HG03159 (cell line): Measurements from ENCODE around the gene NKD2.
"Not testable (repeated sequence)": the region's sequence is repeated elsewhere in the genome, so short reads cannot be mapped to it uniquely, and the experiment has no call there.

Experiments used
- ATAC-seq: cut with Tn5 transposase; IDR thresholded peaks from one replicate; pipeline ENCODE4 v1.9.1; 2021; ENCODE audit warnings: mild to moderate bottlenecking, moderate library complexity; ENCODE audit not compliant: unreplicated experiment

The NKD2 gene

DNA sequence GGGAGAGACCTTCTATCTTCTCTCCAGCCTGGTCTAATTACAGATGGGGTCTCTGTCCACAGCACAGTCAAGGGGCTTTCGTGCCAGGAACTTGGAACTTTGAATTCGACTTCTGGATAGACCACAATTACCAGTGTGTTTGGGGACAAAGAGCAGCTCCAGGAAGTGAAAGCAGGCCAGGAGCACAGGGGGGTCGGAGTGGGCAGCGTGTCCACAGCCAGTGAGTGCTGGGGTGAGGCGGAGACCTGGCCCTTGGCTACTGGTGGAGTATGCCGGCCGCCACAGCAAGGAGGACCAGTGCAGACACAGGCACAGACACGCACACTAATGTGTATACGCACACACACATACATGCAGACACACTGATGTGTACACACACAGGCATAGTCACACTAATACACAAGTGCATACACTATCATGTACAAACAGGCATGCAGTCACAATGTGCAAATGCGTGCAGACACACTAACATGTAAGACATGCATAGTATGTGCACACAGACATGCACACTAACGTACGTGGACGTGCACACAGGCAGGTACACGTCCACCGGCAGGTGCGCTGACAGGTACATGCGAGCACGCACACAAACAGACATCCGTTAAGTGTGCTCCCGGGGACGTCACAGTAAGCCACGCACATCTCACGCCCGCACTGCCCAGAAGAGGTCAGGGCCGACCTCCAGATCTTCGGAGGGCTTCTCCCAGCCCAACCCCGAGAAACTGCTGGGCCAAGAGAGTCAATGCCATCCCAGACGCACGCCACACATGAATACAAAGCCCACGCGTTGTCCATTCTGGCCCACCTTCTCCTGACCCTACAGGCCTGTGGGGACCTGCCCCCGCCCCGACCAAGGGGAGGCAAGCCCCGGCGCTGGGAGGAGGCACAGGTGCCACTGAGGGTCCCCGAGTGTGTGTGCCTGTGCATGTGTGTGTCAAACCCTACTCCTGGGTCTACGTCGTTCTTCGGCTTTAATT, 46.5 kb downstream of the NKD2 start:
- ATAC-seq = no peak

DNA sequence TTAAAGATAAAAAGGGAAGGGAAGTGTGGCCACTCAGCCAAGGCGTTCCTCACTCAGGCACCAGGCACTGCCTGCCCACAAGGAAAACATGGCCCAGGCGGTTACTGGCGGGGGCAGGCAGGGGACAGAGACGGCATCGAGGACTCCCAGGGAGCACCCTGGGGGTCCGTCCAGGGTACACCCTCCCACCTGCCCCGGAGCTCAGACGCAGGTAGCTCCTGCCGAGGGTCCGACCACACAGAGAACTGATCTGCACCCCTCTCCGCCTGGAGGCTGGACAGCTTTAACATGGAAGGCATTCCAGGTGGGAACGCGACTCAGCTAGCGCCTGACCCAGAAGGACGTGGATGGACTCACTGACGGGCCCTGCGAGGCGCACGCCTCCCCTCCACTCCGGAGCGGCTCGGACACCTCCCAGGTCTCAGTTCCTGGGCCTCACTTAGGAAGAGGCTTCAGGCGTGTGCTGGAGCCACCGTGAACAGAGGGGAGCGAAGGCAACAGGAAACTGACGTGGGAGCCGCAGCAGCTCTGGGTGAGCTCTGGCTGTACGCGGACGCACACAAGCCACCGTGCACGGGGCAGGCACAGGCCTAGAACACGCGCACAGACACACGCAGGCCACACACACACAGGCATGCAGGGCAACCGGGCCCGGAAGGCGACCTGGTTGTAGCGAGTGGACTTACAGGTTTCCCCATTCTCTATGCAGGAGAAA, 47.5 kb downstream of the NKD2 start:
- ATAC-seq = no peak

DNA sequence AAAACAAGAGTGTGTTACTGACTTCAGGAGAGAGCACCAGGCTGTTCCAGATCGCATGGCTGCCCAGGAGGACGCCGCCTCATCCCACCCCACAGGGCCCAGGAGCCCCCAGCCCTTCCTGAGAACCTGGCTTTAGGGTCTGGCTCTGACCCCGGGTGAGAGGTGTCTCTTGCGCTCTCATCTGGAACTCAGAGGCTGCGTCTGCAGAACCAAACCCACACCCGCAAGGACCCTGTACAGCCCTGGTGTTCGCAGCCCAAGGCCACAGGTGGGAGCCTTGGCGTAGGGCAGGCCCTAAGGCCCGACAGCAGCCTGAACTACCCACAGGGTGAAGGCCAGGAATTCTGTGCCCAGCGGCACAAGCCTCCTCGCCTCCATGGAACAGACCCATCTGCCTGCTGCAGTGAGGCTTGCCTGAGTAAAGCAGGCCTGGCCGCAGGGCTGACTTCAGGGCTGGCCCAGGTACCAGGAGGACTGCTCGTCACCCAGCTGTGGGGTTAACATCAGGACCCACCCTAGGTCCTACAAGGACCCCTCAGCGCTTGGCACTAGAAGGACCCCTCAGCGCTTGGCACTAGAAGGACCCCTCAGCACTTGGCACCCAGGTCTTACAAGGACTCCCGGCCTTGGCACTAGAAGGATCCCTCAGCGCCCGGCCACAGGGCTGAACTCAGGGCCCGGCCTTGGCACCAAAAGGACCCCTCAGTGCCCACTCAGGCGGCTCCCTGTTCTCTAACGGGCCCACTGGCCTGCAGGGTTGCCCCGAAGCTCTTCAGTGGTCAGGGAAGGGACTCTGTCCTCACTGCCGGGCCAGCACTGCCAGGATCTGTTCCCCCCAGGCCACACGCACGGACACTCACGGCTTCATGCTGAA, 48.2 kb downstream of the NKD2 start:
- ATAC-seq = no peak

DNA sequence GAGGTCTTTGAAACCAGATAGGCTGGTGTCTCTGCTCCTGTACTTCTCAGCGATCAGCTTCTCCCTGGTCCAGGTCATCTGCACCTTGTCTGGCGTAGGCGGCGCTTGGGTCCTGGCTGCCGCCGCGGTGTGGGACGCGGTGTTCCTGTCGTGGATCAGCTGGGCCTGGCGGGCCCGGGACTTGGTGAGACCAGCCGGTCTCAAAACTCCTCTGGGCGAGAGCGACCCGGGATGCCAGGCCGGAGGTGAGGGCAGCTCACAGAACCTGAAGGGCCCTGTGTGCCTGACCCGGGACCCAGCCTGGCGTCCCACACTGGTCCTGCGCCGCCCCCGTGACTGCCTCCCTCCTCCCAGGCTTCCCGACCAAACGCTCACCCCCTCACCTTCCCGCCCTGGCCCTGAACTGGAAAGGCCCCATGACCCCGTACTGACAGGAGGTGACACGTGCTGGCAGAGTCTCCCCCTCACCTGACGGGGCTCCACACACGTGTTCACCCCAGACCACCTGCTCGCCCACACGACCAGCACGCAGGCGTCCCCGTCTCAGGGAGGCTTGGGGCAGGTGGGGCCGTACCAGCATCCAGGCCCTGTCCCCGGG, 49.0 kb downstream of the NKD2 start:
- ATAC-seq = no peak

DNA sequence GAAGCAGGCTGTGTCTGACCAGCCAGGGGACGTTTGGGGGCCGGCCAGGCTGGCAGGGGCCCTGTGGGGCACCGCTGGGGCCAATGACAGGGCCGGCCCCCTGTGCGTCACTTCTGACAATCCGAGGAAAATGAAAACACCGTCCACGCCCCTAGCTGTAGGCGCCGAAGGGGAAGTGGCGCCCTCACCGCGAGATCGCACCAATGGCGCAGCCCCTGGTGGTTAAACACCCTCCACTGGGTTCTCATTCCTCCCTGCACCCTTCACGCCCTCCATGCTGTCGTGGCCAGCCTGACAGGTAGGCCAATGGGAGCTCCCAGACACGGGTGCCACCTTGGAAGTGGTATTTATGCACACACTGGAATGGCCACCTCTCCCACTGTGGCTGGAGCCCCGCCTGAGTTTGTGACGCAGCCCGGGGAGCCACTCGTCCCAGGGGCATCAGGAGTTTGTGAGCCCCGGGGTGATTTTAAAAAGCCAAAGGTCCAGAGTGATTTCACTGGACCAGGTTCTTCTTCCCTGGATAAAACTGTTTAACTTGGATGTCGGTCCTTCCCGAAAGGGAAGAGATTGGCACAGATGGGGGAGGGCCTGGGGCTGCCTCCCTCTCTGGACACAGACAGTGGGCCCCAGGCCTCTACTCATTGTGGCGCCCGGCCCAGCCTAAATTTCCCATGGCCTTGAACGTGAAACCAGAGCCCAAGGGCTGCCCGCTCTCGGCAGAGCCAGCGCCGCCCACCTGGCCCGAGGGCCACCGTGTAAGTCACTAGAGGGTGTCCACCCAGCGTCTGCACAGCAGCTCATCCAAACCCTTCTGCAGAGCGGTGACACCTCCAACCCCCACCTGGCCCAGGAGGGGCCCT, 49.7 kb downstream of the NKD2 start:
- no peak for ATAC-seq

DNA sequence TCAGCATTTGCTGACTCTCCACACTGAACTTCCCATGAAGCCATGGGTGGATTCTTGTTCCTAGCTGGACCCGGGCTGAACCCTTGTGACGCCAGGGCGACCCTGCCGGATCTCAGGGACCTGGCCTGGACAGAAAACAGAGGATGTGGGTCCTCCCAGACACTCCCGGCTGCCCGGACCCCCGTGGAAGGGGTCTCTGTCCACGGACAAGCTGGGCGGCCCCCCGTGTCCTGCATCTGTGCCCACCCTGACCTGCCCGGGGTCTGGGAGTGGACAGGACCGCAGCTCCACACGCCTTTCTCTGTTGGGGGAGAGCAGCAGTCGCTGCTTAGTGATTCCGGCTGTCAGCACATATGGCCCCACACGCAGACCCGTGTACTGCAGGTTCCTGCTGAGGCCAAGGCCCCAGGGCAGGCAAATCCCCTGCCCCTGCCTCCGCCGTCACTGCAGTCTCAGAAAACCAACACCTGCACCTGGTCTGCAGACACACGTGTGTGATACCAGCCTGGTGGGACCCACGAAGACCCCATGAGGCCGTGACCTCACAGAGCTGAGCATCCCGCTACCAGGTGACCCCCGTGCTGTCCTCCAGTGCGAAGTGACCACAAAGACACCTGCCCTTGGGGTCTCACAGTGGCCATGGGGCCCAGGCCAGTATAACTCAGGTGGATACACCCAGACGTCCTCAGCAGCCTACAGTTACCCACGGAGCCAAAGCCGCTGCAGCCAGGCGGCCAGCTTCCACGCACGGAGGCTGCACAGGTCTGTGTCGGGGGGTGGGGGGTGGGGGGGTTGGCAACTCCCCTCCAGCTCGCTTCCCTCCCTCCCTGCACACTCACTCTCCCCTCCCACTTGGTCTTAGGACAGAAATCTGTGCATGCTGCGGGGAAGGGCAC, 50.6 kb downstream of the NKD2 start:
- no peak for ATAC-seq

DNA sequence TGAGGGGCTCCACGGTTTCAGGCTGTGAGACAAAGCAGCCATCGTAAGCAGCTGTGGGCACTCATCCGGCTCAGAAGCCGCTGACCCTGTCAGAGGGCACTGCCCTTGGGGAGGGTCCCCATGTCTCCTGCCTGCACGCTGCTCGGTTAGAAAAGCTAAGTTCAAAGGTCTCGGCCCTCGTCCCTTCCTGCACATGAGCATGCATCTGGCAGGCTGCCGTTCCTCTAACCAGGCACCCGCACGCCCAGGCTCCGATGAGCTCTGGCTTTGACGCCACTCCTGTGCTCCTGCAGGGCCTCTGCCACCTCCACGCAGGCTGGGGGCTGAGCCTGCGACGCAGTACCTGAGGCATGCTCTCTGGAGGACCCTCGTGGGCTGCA, 51.3 kb downstream of the NKD2 start:
- no peak for ATAC-seq

DNA sequence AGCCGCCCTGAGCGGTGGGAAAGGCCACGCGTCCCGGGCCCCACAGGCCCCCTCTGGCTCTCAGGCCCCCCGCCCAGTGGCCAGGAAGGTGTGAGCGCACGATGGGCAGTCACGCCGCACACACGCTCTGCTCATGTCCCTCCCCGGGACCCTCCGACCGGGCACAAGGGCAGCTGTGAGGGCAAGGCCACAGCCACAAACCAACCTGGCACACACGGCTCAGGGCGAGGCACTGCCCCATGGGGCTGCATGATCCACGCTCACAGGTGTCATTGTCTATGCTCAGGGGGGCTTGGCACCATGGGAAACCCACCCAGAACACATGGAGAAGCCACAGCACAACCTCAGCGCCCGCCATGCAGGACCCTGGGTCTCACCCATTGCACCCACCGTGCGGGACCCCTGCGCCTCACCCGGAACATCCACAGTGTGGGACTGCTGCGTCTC, 52.0 kb downstream of the NKD2 start:
- ATAC-seq = no peak

DNA sequence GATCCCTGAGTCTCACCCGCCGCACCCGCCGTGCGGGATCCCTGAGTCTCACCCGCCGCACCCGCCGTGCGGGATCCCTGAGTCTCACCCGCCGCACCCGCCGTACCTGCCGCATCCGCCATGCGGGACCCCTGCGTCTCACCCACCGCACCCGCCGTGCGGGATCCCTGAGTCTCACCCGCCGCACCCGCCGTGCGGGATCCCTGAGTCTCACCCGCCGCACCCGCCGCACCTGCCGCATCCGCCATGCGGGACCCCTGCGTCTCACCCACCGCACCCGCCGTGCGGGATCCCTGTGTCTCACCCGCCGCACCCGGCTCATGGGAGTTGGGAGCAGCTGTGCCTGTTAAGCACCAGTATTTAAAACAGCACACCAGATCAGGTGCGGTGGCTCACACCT, 52.7 kb downstream of the NKD2 start:
- not testable (repeated sequence) for ATAC-seq

DNA sequence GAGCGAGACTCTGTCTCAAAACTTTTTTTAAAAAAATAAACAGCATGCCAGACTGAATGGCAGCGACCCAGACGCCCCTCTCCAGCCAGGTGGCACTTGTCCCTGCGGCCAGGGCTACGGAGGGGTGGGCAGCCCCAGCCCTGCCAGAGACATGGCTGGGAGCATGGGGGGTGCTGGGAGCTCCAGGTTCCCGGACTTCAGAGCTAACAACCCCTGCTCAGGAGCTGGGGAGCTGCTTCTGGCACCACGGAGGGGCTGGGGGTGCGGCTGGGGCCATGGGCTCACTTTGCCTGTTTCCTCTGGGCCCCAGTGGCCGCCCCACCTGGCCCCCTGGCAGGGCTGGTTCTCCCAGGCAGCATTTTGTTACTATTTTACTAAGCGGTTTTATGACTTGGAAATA, 53.3 kb downstream of the NKD2 start:
- no peak for ATAC-seq

DNA sequence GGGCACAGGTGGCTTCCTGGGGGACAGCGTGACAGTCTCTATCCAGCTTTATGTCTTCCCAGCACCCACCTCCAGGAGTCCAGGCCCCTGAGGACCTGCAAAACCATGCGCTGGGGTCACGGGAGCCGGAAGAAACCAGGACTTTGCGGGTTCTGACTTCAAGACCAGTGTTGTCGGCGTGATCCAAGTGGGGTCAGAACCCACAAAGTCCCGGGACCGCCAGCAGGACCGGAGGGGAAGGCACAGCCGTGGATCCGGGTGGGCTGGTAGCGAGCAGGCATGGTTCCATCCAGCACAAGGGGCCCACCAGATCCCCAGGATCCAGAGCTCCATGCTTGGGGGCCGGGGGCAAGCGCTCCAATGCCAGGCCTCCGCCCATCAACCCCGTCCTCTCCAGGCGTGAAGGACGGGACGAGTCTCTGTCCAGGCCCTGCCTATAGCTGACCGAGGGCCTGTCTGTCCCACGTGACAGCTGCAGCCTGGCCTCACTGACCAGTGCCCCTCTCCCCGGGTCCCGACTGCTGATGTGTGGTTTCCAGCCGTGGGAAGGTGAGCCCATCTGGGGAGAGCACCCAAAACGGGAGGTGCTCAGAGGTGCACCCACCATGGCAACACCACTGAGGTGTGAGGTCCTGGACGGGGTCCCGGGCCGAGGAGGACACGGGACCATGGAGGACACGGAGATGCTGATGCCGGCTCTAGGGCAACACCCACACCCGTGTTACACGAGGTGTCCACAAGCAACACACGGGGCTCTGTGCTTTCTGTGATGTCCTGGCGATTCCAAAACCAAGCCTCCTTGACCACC, 54.4 kb downstream of the NKD2 start:
- no peak for ATAC-seq

DNA sequence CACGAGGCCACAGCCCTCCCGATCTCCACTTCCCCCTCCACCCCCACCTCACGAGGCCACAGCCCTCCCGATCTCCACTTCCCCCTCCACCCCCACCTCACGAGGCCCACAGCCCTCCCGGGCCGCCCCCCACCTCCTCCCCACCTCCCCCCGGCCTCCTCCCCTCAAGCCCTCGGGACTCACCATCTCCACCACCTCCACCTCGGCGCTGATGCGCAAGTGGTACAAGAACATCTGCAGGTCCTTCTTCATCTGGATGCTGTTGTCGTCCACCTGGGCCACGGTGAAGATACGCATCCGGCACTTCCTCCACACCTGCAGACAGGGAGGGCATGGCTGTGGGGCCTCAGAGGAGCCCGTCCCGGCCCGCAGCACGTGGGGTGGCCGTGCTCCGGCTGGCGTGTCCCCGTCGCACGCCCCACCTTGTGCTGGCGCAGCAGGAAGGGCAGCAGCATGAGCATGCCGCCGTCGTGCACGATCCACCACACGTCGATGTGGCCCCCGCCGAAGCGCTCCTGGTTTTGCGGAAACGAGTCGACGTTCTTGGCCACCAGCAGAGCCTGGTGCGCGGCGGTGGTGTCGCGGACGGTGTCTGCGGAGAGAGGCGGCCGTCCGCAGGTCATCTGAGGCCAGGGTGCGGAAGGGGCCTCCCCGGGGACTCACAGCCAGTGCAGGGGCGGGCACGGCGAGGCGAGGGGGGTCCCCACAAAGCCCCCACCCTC, 55.2 kb downstream of the NKD2 start:
- ATAC-seq = no peak

DNA sequence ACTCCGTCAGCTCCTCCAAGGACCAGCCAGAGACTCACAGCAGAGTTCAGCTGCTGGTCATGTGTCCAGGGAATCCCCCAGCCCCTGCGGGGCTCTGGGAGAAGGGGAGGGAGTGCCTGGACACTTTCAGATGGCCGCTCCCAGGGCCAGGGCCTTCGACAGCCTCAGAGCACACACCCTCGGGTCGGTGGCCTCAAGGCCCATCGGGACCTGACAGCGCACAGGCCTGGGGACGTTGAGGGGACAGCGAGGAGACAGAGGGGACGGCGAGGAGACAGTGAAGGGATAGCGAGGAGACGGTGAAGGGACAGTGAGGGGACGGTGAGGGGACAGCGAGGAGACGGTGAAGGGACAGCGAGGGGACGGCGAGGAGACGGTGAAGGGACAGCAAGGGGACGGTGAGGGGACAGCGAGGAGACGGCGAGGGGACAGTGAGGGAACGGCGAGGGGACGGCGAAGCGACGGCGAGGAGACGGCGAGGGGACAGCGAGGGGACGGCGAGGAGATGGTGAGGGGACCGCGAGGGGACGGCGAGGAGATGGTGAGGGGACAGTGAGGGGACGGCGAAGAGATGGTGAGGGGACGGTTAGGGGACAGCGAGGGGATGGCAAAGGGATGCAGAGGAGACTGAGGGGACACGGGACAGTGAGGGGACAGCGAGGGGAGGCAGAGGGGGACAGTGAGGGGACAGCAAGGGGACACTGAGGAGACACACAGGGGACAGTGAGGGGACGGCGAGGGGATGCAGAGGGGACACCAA, 56.0 kb downstream of the NKD2 start:
- no peak for ATAC-seq

DNA sequence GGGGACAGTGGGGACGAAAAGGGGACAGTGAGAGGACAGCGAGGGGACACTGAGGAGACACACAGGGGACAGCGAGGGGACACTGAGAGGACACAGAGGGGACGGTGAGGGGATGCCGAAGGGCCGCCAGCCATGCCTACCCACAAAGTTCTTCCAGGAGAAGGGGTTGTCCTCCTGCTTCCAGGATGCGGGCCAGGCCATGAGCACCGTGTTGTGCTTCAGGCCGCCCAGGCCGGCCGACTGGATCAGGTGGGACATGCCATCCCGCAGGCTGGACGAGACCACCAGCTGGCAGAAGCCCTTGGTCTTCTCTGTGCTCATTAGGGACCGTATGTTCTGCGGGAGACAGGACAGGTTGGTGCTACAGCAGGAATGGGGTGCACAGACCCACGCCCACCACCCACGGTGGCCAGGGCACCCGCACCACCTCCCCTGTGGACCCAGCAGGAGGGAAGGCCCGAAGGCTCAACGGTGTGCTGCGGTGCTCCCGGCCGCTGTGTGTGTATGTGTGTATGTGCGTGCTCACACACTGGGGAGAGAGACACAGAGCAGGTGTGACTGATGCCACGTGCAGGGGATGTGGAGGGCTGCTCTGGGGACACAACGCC, 56.6 kb downstream of the NKD2 start:
- ATAC-seq = no peak

DNA sequence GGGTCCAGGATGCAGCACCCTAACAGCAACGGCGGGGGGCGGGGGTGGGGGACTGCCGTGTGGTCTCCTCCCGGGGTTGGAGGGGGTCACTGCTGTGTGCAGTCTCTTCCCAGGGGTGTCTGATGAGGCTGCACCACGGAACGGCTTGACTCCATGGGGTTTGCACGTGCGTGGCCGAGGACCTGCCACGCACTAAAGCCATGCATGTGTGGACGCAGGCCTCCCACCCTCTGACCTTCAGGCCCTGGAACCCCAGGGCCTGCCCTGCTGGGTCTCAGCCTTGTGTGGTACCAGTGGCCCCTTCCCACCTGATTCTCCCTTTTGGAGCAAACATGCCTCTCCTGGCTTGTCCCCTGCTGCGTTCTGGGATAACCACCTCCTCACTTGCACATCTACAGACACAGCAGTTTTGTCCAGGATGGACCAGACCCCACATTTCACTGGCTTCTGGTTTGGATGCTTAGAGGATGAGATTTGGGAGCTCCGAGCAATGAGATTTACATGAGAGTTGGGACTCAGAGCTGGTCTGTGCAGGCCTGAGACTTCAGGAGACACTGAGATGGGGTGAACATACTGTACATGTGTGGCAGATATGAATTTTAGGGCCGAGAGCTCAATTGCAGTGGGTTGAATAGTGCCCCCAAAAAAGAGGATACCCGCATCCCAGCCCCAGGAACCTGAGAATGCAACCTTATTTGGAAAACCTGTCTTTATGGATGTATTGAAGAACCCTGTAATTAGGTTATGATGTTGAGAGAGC, 57.5 kb downstream of the NKD2 start:
- ATAC-seq = no peak
